ENCODE results near the gene OGA.

- TF ChIP-seq EZH2phosphoT487 (IDR thresholded peaks at IDR 0.05) (no peak), CTCF (IDR thresholded peaks at IDR 0.05) (no peak), EZH2 (IDR thresholded peaks at IDR 0.05) (no peak)
These were observed 41.3 kb upstream of the OGA start for GRCh38 chr10:101859530-101859929.

All from neural progenitor cell (in vitro differentiated cells).